ENCODE measurements around the gene TSPO.

TSPO gene

DNA sequence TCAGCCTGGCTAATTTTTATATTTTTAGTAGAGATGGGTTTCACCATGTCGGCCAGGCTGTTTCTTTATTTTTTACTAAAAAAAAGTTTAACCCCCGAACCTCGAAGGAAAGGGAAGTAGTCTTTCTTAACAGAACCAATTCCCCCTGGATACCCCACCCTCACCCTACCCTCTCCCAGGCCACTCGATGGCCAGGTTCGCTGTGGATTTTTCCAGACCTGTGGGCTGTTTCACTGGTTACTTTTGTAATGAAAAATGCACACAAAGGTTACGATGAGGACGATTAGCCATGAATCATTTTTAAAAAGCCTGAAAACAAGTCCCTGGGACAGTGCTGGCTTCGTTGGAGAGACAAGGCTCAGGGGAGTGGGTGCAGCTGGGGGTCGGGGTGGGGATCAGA, 2.5 kb downstream of the TSPO start:
- no peaks in the 10 kb centered on the region for H3K9me3 ChIP-seq (ENCODE audit: control insufficient read depth, low read length)
- H3K9ac ChIP-seq (ENCODE audit: low read length): peak overlapping the region; percentile 41
- H3K36me3 ChIP-seq (ENCODE audit: control insufficient read depth, insufficient read depth, low read length): no peaks in the 10 kb centered on the region
- no peaks in the 10 kb centered on the region for H3K27me3 ChIP-seq (ENCODE audit: control insufficient read depth, insufficient read depth, low read length)
- H3K4me3 ChIP-seq (ENCODE audit: low read length): no peak overlapping the region
- H3K4me1 ChIP-seq (ENCODE audit: control insufficient read depth, insufficient read depth, low read length): peaks cover 60% of the 10 kb centered on the region

DNA sequence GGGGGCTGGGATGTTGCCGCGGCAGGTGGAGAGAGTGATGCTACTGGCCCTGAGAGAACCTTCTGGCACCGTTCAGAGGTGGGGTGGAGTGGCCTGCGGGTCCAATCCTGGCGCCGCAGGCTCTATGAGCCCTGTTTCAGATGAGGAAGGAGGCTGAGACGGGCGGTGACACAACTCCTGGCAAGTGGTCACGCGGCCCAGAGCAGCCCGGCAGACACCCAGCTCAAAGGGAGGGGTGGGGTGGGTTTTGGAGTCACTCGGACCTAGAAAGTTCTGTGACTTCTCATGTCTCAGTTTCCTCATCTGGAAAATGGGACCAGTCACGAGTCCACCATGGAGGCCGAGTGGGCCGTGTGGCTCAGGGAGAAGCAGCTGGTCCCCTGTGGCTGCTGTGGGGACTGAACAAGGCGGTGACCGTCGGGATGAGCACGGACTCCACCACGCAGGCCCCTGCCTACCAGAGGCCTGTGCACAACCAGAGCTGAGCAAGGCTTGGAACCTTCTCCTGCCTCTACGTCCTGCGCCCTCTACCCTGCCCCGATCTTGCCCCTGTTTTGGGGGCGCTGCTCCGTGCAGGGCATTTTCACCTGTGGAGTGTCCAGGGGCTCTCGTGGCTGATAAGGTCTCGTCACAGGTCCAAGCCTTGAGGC, 3.7 kb downstream of the TSPO start:
- Histone ChIP-seq H3K27me3 (ENCODE audit: control insufficient read depth, insufficient read depth, low read length) (no peaks in the 10 kb centered on the region), H3K4me1 (ENCODE audit: control insufficient read depth, insufficient read depth, low read length) (peaks cover 71% of the 10 kb centered on the region), H3K9ac (ENCODE audit: low read length) (peak overlapping the region; percentile 28), H3K36me3 (ENCODE audit: control insufficient read depth, insufficient read depth, low read length) (no peaks in the 10 kb centered on the region), H3K9me3 (ENCODE audit: control insufficient read depth, low read length) (no peaks in the 10 kb centered on the region), H3K4me3 (ENCODE audit: low read length) (no peak overlapping the region)

GRCh38 chr22:43155789-43156188, 4.4 kb downstream of the TSPO start:
- Histone ChIP-seq H3K4me1 (ENCODE audit: control insufficient read depth, insufficient read depth, low read length) (peaks cover 76% of the 10 kb centered on the region), H3K27me3 (ENCODE audit: control insufficient read depth, insufficient read depth, low read length) (no peaks in the 10 kb centered on the region), H3K9me3 (ENCODE audit: control insufficient read depth, low read length) (no peaks in the 10 kb centered on the region), H3K9ac (ENCODE audit: low read length) (no peak overlapping the region), H3K36me3 (ENCODE audit: control insufficient read depth, insufficient read depth, low read length) (no peaks in the 10 kb centered on the region), H3K4me3 (ENCODE audit: low read length) (no peak overlapping the region)

- Histone ChIP-seq H3K36me3 (ENCODE audit: control insufficient read depth, insufficient read depth, low read length) (no peaks in the 10 kb centered on the region), H3K9me3 (ENCODE audit: control insufficient read depth, low read length) (no peaks in the 10 kb centered on the region), H3K4me3 (ENCODE audit: low read length) (no peak overlapping the region), H3K4me1 (ENCODE audit: control insufficient read depth, insufficient read depth, low read length) (peaks cover 76% of the 10 kb centered on the region), H3K27me3 (ENCODE audit: control insufficient read depth, insufficient read depth, low read length) (no peaks in the 10 kb centered on the region), H3K9ac (ENCODE audit: low read length) (no peak overlapping the region)
These were observed 5.1 kb downstream of the TSPO start for GRCh38 chr22:43156413-43156812.

DNA sequence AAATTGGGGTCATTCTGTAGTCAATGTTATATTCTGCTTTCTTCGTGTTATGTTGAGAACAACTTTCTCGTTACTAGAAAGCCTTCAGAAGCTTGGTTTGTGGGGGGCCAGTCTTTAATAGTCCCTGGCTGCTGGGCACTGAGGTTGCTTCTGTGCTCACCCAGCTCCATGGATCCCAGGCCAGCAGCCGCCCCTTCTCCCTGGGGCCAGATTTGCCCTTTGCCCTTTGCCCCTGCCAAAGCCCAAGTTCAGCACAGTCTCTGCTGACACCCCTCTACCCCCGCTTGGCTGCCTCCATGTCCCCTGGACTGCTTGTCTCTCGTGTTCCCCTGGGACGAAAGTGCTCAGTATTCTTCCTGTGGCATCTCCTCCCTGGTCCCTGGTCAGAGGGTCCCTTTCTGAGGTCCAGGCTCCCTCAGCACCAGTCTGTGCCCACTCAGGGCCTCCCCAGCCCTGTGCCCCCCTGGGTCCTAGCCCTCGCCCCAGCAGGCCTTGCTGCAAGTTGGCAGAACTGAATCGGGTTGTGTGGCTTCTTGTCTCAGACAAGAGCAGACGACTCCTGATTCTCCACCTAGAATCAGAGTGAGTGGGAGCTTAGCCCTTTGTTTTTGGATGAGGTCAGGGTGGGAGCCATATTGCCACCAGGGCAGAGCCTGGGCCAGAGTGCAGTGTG, 6.7 kb downstream of the TSPO start:
- H3K9ac ChIP-seq (ENCODE audit: low read length): peak overlapping the region; percentile 31
- no peaks in the 10 kb centered on the region for H3K27me3 ChIP-seq (ENCODE audit: control insufficient read depth, insufficient read depth, low read length)
- H3K36me3 ChIP-seq (ENCODE audit: control insufficient read depth, insufficient read depth, low read length): peaks cover 8% of the 10 kb centered on the region
- H3K4me3 ChIP-seq (ENCODE audit: low read length): no peak overlapping the region
- no peaks in the 10 kb centered on the region for H3K9me3 ChIP-seq (ENCODE audit: control insufficient read depth, low read length)
- peaks cover 79% of the 10 kb centered on the region for H3K4me1 ChIP-seq (ENCODE audit: control insufficient read depth, insufficient read depth, low read length)

DNA sequence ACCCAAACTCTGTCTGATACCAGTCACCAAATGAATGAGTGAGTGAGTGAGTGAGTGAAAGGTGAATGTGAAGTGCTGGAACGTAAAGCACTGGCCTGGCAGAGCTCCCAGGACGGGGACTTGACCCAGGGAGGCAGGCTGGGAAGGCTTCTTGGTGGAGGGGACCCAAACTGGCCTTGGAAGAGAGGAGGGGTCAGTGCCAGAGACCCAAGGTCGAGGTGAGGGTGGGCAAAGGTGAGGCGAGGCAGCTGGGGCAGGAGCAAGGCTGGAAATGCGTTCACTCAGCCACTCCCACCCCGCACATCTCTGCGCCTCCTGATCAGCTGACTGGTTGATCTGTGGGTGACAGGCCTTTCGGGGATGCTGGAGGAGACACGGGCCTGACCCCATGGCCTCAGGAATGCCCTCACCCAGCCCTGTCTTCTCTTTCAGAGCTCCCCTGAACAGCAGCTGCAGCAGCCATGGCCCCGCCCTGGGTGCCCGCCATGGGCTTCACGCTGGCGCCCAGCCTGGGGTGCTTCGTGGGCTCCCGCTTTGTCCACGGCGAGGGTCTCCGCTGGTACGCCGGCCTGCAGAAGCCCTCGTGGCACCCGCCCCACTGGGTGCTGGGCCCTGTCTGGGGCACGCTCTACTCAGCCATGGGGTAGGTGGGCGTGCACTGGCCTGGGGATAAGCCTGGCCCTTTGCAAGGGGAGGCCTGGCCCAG, 7.6 kb downstream of the TSPO start:
- peak overlapping the region; percentile 31 for H3K9ac ChIP-seq (ENCODE audit: low read length)
- peaks cover 87% of the 10 kb centered on the region for H3K4me1 ChIP-seq (ENCODE audit: control insufficient read depth, insufficient read depth, low read length)
- H3K4me3 ChIP-seq (ENCODE audit: low read length): no peak overlapping the region
- no peaks in the 10 kb centered on the region for H3K27me3 ChIP-seq (ENCODE audit: control insufficient read depth, insufficient read depth, low read length)
- no peaks in the 10 kb centered on the region for H3K9me3 ChIP-seq (ENCODE audit: control insufficient read depth, low read length)
- peaks cover 9% of the 10 kb centered on the region for H3K36me3 ChIP-seq (ENCODE audit: control insufficient read depth, insufficient read depth, low read length)

GRCh38 chr22:43159484-43160178, 8.3 kb downstream of the TSPO start:
- no peaks in the 10 kb centered on the region for H3K9me3 ChIP-seq (ENCODE audit: control insufficient read depth, low read length)
- peak overlapping the region; percentile 31 for H3K9ac ChIP-seq (ENCODE audit: low read length)
- peaks cover 9% of the 10 kb centered on the region for H3K36me3 ChIP-seq (ENCODE audit: control insufficient read depth, insufficient read depth, low read length)
- H3K27me3 ChIP-seq (ENCODE audit: control insufficient read depth, insufficient read depth, low read length): no peaks in the 10 kb centered on the region
- peaks cover 88% of the 10 kb centered on the region for H3K4me1 ChIP-seq (ENCODE audit: control insufficient read depth, insufficient read depth, low read length)
- no peak overlapping the region for H3K4me3 ChIP-seq (ENCODE audit: low read length)

DNA sequence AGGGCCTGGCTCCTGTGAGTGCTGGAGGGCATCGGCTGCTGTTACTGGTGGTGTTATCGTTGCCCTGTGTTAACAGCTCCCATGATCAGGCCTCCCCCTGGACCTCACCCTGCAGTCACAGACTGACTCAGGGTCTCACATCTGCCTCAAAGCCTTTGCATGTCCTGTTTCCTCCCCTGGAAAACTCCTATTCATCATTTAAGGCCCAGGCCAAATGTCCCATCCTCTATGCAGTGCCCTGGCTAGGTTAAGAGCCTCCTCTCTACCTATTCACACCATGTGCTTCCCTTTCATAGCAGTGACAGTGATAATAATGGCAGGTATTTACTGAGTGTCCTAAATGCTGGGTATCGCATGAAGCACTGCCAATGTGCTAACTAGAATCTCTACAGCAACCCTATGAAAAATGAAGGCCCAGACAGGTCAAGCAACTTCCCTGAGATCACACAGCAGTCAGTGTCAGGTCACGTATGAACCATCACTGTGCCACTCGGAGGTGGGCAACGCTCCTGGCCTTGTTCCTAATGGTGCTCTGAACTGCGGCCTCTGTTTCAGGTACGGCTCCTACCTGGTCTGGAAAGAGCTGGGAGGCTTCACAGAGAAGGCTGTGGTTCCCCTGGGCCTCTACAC, 9.3 kb downstream of the TSPO start:
- no peaks in the 10 kb centered on the region for H3K9me3 ChIP-seq (ENCODE audit: control insufficient read depth, low read length)
- H3K36me3 ChIP-seq (ENCODE audit: control insufficient read depth, insufficient read depth, low read length): peaks cover 9% of the 10 kb centered on the region
- no peak overlapping the region for H3K4me3 ChIP-seq (ENCODE audit: low read length)
- H3K4me1 ChIP-seq (ENCODE audit: control insufficient read depth, insufficient read depth, low read length): peaks cover 79% of the 10 kb centered on the region
- H3K9ac ChIP-seq (ENCODE audit: low read length): peak overlapping the region; percentile 16
- no peaks in the 10 kb centered on the region for H3K27me3 ChIP-seq (ENCODE audit: control insufficient read depth, insufficient read depth, low read length)

DNA sequence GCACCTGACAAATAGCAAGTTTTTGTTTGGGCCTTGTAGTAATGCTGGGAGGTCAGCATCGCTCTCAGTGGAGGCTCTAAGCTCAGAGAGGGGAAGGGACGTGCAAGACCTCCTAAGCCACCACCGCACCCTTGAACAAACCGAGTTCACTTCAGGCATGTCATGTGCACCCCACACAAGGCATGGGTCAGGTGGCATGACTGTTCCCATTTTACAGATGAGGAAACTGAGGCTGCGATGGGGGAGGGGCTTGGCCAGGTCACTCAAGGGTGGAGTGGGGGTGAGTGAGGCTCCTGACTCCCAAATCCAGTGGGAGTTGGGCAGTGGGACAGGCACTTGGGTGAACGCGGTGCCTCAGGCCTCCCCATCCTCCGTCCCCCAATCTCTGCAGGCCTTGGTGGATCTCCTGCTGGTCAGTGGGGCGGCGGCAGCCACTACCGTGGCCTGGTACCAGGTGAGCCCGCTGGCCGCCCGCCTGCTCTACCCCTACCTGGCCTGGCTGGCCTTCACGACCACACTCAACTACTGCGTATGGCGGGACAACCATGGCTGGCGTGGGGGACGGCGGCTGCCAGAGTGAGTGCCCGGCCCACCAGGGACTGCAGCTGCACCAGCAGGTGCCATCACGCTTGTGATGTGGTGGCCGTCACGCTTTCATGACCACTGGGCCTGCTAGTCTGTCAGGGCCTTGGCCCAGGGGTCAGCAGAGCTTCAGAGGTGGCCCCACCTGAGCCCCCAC, 11.2 kb downstream of the TSPO start:
- no peaks in the 10 kb centered on the region for H3K27me3 ChIP-seq (ENCODE audit: control insufficient read depth, insufficient read depth, low read length)
- H3K4me1 ChIP-seq (ENCODE audit: control insufficient read depth, insufficient read depth, low read length): peaks cover 60% of the 10 kb centered on the region
- peaks cover 10% of the 10 kb centered on the region for H3K36me3 ChIP-seq (ENCODE audit: control insufficient read depth, insufficient read depth, low read length)
- no peaks in the 10 kb centered on the region for H3K9me3 ChIP-seq (ENCODE audit: control insufficient read depth, low read length)
- H3K4me3 ChIP-seq (ENCODE audit: low read length): no peak overlapping the region
- H3K9ac ChIP-seq (ENCODE audit: low read length): no peak overlapping the region

DNA sequence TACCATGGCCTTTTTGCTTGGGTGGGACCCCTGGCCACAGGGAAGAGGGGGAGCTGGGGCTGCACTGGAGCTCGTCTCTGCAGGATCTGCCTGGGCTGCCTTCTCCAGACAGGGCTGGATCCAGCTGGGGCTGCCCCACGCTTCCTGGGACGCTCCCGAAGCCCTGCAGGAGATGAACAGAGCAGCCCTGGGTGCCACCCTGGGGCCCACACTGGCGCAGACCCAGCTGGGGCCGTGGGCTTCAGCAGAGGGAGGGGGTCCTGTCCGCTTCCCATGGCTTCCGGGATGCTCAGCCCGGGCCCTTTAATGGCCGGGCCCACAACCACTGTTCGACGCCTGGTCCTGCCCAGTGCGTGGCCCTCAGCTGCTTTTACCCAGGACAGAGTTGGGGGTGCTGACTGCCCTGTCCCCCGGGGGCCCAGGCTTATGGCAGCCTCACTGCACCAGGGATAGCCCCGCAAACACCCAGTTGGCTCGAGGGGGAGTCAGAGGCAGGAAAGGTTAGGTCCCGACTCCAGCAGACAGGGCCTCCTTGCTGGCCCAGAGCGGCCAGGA, 12.0 kb downstream of the TSPO start:
- H3K4me1 ChIP-seq (ENCODE audit: control insufficient read depth, insufficient read depth, low read length): peaks cover 55% of the 10 kb centered on the region
- no peaks in the 10 kb centered on the region for H3K27me3 ChIP-seq (ENCODE audit: control insufficient read depth, insufficient read depth, low read length)
- peak overlapping the region; percentile 61 for H3K9ac ChIP-seq (ENCODE audit: low read length)
- no peak overlapping the region for H3K4me3 ChIP-seq (ENCODE audit: low read length)
- H3K9me3 ChIP-seq (ENCODE audit: control insufficient read depth, low read length): no peaks in the 10 kb centered on the region
- peaks cover 16% of the 10 kb centered on the region for H3K36me3 ChIP-seq (ENCODE audit: control insufficient read depth, insufficient read depth, low read length)

- no peaks in the 10 kb centered on the region for H3K27me3 ChIP-seq (ENCODE audit: control insufficient read depth, insufficient read depth, low read length)
- H3K4me1 ChIP-seq (ENCODE audit: control insufficient read depth, insufficient read depth, low read length): peaks cover 53% of the 10 kb centered on the region
- no peak overlapping the region for H3K4me3 ChIP-seq (ENCODE audit: low read length)
- no peak overlapping the region for H3K9ac ChIP-seq (ENCODE audit: low read length)
- no peaks in the 10 kb centered on the region for H3K9me3 ChIP-seq (ENCODE audit: control insufficient read depth, low read length)
- H3K36me3 ChIP-seq (ENCODE audit: control insufficient read depth, insufficient read depth, low read length): peaks cover 23% of the 10 kb centered on the region
These were observed 13.3 kb downstream of the TSPO start for GRCh38 chr22:43164636-43165035.
